Stomach (tissue), 9 donors: ENCODE measurements around the gene LRRC74B. TPM values are rescaled to one million over a fixed set of nuclear protein-coding genes. Genes with fewer than 3 reads are reported as not detected.

Experiments
- DNase-seq, 2 donors: peaks; one replicate each; pipeline versions ENCODE4 v3.0.0 to v3.0.0-alpha.2; 2013 to 2019
- H3K27ac ChIP-seq, 5 donors: fragments of 200-600 bp in 4 of 5; sonication (generic) in 4 of 5; one replicate each; pipeline ENCODE4 v1.5.1; 2013 to 2019; ENCODE audit warnings: mild to moderate bottlenecking in 1 of 5, moderate library complexity in 1 of 5
- H3K27me3 ChIP-seq, 3 donors: fragments of 200-600 bp; sonication (generic); one replicate each; pipeline ENCODE4 v1.5.1; 2017 to 2019; ENCODE audit warnings: mixed run types in 1 of 3
- H3K36me3 ChIP-seq, 4 donors: fragments of 200-600 bp; sonication (generic); 1 replicate in 3 of 4; 2 replicates in 1 of 4; pipeline ENCODE4 v1.5.1; 2016 to 2019
- H3K4me1 ChIP-seq, 4 donors: fragments of 200-600 bp; sonication (generic); one replicate each; pipeline ENCODE4 v1.5.1; 2016 to 2019
- H3K4me3 ChIP-seq, 4 donors: fragments of 200-600 bp; sonication (generic) in 3 of 4; one replicate each; pipeline ENCODE4 v1.5.1; 2016 to 2019; ENCODE audit warnings: mild to moderate bottlenecking in 1 of 4
- H3K9me3 ChIP-seq, 4 donors: fragments of 200-600 bp; sonication (generic); one replicate each; pipeline ENCODE4 v1.5.1; 2016 to 2019
- CTCF ChIP-seq, 7 experiments: fragments of 450-650 bp in 4 of 7; fragments of 200-600 bp in 3 of 7; sonication (generic) in 3 of 7; IDR thresholded peaks; one replicate each; pipeline ENCODE4 v1.5.1; 2016 to 2019; ENCODE audit warnings: antibody characterized with exemption in 7 of 7, control low read depth in 2 of 7, mild to moderate bottlenecking in 1 of 7
- EP300 ChIP-seq: sonication (generic); formaldehyde crosslinking; IDR thresholded peaks from one replicate; pipeline ENCODE4 v1.6.1; 2017; ENCODE audit warnings: antibody characterized with exemption
- POLR2A ChIP-seq, 4 donors: fragments of 450-650 bp; IDR thresholded peaks; one replicate each; pipeline ENCODE4 v1.6.1; 2016; ENCODE audit warnings: antibody characterized with exemption in 4 of 4, control low read depth in 2 of 4, mild to moderate bottlenecking in 1 of 4, moderate library complexity in 1 of 4
- POLR2AphosphoS5 ChIP-seq, 3 donors: sonication (generic); formaldehyde crosslinking; IDR thresholded peaks; one replicate each; pipeline ENCODE4 v1.6.1; 2016; ENCODE audit warnings: antibody characterized with exemption in 3 of 3
- WGBS, 5 donors: extraction: QIAGEN DNeasy Blood & Tissue Kit in 3 of 5; methylation state at CpG; one replicate each; pipeline versions ENCODE4 v1.1.5 to v1.1.7; 2013 to 2018; 5-methylcytosine and 5-hydroxymethylcytosine counted together
- intact Hi-C: fragments of 100-400 bp; cut with DNase I; formaldehyde crosslinking; loops from one replicate; pipeline ENCODE4 v1.15.1; 2023; ENCODE audit warnings: low total_unique reads
- polyA plus RNA-seq, 3 donors: library from polyadenylated mRNA; stranded (reverse); fragments of 200-250 nt; gene quantifications; one replicate each; pipeline ENCODE4 v1.2.3, GENCODE V29; 2013
- total RNA-seq, 5 donors: library from RNA; depleted of rRNA; stranded (reverse); fragments of >200 nt; gene quantifications; one replicate each; pipeline versions ENCODE4 v1.1.0 to v1.2.3, GENCODE V29; 2014 to 2016
- donor health status: healthy with polysubstance abuse.
- donor health status: Bipolar disorder and iron deficiency.
- donor health status: healthy.

Gene LRRC74B
- total and polyA plus RNA-seq, 8 donors, result not detected

- intact Hi-C loops, result no loop called here
- Histone ChIP-seq H3K36me3 (peaks cover 0 to 2% (median 0%) of the 10 kb centered on the region in 4 donors), H3K9me3 (no peaks in the 10 kb centered on the region), H3K27ac (peak overlapping the region; percentile 45 to 84 (median 77)), H3K27me3 (no peaks in the 10 kb centered on the region), H3K4me3 (peak overlapping the region; percentile 48 to 60 (median 54)), H3K4me1 (peaks cover 15 to 29% (median 28%) of the 10 kb centered on the region in 4 donors)
- 5 to 14% (median 10%) methylated on average over 23 to 24 of the region's 24 CpGs for WGBS, 5 donors
- no peak for TF ChIP-seq POLR2A (IDR thresholded peaks at IDR 0.05)
- no peak for TF ChIP-seq POLR2AphosphoS5 (IDR thresholded peaks at IDR 0.05)
- no peak for TF ChIP-seq CTCF (IDR thresholded peaks at IDR 0.05)
- DNase-seq, result no peak
These were observed 32.0 kb upstream of the LRRC74B start for GRCh38 chr22:21013657-21014201.

- H3K27me3 ChIP-seq, result no peaks in the 10 kb centered on the region
- no peaks in the 10 kb centered on the region for H3K9me3 ChIP-seq
- DNase-seq, result peak; percentile 83 to 97
- H3K4me1 ChIP-seq, result peaks cover 15 to 29% (median 28%) of the 10 kb centered on the region in 4 donors
- intact Hi-C loops, result no loop called here
- H3K36me3 ChIP-seq, result no peaks in the 10 kb centered on the region
- peak overlapping the region; percentile 45 to 84 (median 77) for H3K27ac ChIP-seq
- H3K4me3 ChIP-seq, result peak overlapping the region; percentile 48 to 60 (median 54)
- no peak for TF ChIP-seq CTCF (IDR thresholded peaks at IDR 0.05)
- TF ChIP-seq EP300, result no peak
- TF ChIP-seq POLR2AphosphoS5 (IDR thresholded peaks at IDR 0.05), result peak in 1 of 3 donors; percentile 52
- no peak for TF ChIP-seq POLR2A (IDR thresholded peaks at IDR 0.05)
- 1 to 3% (median 1%) methylated on average over 25 to 40 of the region's 40 CpGs for WGBS, 5 donors
These were observed 31.5 kb upstream of the LRRC74B start for GRCh38 chr22:21014202-21014725.

- Histone ChIP-seq H3K4me3 (peak within 1 kb of the TSS; percentile 48 to 60 (median 54)), H3K27me3 (no peaks in the 10 kb centered on the region), H3K4me1 (peaks cover 15 to 29% (median 28%) of the 10 kb centered on the region in 4 donors), H3K27ac (peak within 1 kb of the TSS; percentile 45 to 84 (median 77)), H3K9me3 (no peaks in the 10 kb centered on the region), H3K36me3 (no peaks in the 10 kb centered on the region)
- WGBS, 5 donors, result 24 to 33% (median 28%) methylated on average over 12 of the region's 12 CpGs
- DNase-seq, result peak in 1 of 2 donors; percentile 76
- TF ChIP-seq POLR2A (IDR thresholded peaks at IDR 0.05) (no peak), EP300 (no peak)
- intact Hi-C loops, result no loop called here
These were observed 30.9 kb upstream of the LRRC74B start, which contains the start of gene P2RX6 for GRCh38 chr22:21014726-21015465. Gene P2RX6, plus strand, starts transcription at chr22:21015165. Its CDS starts 10 bp downstream, at chr22:21015175.

GRCh38 chr22:21015466-21016006 is 30.2 kb upstream of the LRRC74B start:
- H3K9me3 ChIP-seq, result no peaks in the 10 kb centered on the region
- H3K27ac ChIP-seq, result peak overlapping the region in 4 of 5 donors; percentile 6 to 84 (median 52)
- TF ChIP-seq POLR2AphosphoS5 (IDR thresholded peaks at IDR 0.05), result no peak
- no peak for TF ChIP-seq EP300
- TF ChIP-seq POLR2A (IDR thresholded peaks at IDR 0.05), result no peak
- no peak for TF ChIP-seq CTCF (IDR thresholded peaks at IDR 0.05)
- 50 to 71% (median 66%) methylated on average over 10 of the region's 10 CpGs for WGBS, 5 donors
- H3K4me3 ChIP-seq, result no peak overlapping the region
- H3K27me3 ChIP-seq, result no peaks in the 10 kb centered on the region
- DNase-seq, result no peak
- H3K36me3 ChIP-seq, result no peaks in the 10 kb centered on the region
- intact Hi-C loops, result no loop called here
- H3K4me1 ChIP-seq, result peaks cover 15 to 29% (median 28%) of the 10 kb centered on the region in 4 donors
